Measurements from ENCODE around the gene WNT6.

The WNT6 gene

DNA sequence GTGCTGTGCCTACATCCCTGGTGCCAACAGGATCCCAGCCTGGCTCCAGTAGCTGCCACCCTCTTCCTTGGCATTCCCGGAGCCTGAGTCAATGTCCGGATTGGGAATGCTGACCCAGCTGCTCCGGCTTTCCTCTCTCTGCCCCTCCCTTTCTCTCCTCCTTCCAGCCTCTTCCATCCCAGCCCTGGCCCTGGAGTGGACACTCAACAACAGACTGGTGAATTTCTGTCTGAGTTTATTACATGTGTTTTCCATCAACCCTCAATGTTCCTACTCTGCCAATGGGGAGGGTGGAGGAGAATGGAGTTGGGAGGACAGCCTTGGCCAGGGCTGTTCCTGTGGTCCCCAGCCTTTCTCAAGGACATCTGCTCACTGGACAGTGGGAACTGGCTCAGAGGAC lies 27.1 kb upstream of the WNT6 start:
- Histone ChIP-seq H3K27ac (no peak overlapping the region), H3K9me3 (ENCODE audit: control insufficient read depth, low read length) (no peaks in the 10 kb centered on the region), H3K79me2 (no peaks in the 10 kb centered on the region), H2AFZ (no peak overlapping the region), H3K36me3 (ENCODE audit: control insufficient read depth, insufficient read depth, low read length) (no peaks in the 10 kb centered on the region), H3K9ac (no peak overlapping the region), H3K27me3 (ENCODE audit: control insufficient read depth, insufficient read depth, low read length) (no peaks in the 10 kb centered on the region), H3K4me3 (ENCODE audit: low read depth, low read length) (no peak overlapping the region), H3K4me1 (no peaks in the 10 kb centered on the region), H3K4me2 (ENCODE audit: low read length) (no peak overlapping the region)
- TF ChIP-seq, protein P1, sequence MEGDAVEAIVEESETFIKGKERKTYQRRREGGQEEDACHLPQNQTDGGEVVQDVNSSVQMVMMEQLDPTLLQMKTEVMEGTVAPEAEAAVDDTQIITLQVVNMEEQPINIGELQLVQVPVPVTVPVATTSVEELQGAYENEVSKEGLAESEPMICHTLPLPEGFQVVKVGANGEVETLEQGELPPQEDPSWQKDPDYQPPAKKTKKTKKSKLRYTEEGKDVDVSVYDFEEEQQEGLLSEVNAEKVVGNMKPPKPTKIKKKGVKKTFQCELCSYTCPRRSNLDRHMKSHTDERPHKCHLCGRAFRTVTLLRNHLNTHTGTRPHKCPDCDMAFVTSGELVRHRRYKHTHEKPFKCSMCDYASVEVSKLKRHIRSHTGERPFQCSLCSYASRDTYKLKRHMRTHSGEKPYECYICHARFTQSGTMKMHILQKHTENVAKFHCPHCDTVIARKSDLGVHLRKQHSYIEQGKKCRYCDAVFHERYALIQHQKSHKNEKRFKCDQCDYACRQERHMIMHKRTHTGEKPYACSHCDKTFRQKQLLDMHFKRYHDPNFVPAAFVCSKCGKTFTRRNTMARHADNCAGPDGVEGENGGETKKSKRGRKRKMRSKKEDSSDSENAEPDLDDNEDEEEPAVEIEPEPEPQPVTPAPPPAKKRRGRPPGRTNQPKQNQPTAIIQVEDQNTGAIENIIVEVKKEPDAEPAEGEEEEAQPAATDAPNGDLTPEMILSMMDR (IDR thresholded peaks at IDR 0.05), result no peak

DNA sequence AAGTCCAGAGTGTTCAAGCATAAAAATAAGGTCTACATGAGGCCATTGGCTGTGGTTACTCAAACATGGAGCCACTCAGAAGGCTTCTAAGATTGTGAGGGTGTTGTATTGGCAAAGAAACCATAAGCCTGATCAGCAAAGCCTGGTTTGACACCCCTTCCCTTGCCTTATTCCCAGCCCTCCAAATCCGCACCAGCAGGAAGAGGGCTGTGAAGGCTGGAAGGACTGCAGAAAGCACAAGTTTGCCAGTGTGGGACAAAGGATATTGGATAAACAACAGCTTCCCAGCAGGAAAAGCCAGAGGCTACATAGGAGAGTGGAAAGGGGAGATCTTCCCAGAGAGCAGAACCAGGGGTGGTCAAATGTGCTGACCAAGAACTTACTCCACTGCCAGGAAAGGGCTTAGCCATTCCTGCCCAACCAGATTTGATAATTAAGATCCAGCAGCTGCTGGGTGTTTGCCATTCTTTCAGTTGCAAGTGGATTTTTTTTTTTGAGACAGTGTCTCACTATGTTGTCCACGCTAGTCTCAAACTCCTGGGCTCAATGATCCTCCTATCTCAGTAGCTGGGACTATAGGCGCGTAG lies 26.5 kb upstream of the WNT6 start:
- Histone ChIP-seq H2AFZ (no peak overlapping the region), H3K9me3 (ENCODE audit: control insufficient read depth, low read length) (no peaks in the 10 kb centered on the region), H3K79me2 (no peaks in the 10 kb centered on the region), H3K27ac (no peak overlapping the region), H3K27me3 (ENCODE audit: control insufficient read depth, insufficient read depth, low read length) (no peaks in the 10 kb centered on the region), H3K4me1 (no peaks in the 10 kb centered on the region), H3K36me3 (ENCODE audit: control insufficient read depth, insufficient read depth, low read length) (no peaks in the 10 kb centered on the region), H3K9ac (no peak overlapping the region), H3K4me2 (ENCODE audit: low read length) (no peak overlapping the region), H3K4me3 (ENCODE audit: low read depth, low read length) (no peak overlapping the region)
- TF ChIP-seq, protein P1 (IDR thresholded peaks at IDR 0.05), result no peak

DNA sequence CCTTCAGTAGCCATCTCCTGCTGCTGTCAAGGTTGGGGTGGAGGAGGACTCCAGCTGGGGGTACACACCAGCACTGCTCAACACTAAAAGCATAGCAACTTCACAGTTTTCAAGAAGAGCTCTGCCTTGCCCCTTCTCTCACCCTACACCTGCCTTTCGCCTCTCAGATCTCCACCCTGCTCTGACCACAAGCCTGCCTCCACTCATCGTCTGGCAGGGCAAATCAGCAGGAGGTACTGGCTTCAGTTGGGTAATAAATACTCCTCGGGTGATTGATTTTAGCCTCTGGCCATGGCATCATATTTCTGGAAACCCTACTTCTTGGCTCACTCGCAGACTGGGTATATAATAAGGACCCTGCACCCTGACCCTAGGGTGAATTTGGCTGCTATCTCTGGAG lies 24.9 kb upstream of the WNT6 start:
- H3K27ac ChIP-seq, result no peak overlapping the region
- no peaks in the 10 kb centered on the region for H3K27me3 ChIP-seq (ENCODE audit: control insufficient read depth, insufficient read depth, low read length)
- no peaks in the 10 kb centered on the region for H3K36me3 ChIP-seq (ENCODE audit: control insufficient read depth, insufficient read depth, low read length)
- no peaks in the 10 kb centered on the region for H3K79me2 ChIP-seq
- H3K9me3 ChIP-seq (ENCODE audit: control insufficient read depth, low read length), result no peaks in the 10 kb centered on the region
- H3K4me2 ChIP-seq (ENCODE audit: low read length), result no peak overlapping the region
- H3K4me3 ChIP-seq (ENCODE audit: low read depth, low read length), result no peak overlapping the region
- no peak overlapping the region for H3K9ac ChIP-seq
- TF ChIP-seq, protein P1 (IDR thresholded peaks at IDR 0.05), result no peak
- H3K4me1 ChIP-seq, result no peaks in the 10 kb centered on the region
- no peak overlapping the region for H2AFZ ChIP-seq

DNA sequence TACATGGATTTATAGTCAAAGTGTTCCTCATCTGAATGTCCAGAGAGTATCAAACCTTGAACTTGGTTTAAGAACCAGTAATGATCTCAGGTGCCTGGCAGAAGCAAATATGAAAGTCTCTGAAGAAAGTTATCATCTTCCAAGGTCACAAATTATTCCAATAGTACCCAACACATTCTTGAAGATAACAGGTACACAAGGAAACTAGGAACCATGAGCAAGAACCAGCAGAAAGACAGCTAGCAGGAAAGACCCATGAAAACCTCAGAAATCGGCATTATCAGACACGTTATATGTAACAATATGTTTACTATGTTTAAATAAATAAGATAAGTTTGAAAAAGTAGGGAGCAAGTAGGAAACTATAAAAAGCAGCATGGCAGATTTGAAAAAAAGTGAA lies 22.1 kb upstream of the WNT6 start:
- Histone ChIP-seq H3K79me2 (no peaks in the 10 kb centered on the region), H3K27me3 (ENCODE audit: control insufficient read depth, insufficient read depth, low read length) (no peaks in the 10 kb centered on the region), H3K9ac (no peak overlapping the region), H3K4me2 (ENCODE audit: low read length) (no peak overlapping the region), H3K27ac (no peak overlapping the region), H3K9me3 (ENCODE audit: control insufficient read depth, low read length) (no peaks in the 10 kb centered on the region), H3K36me3 (ENCODE audit: control insufficient read depth, insufficient read depth, low read length) (no peaks in the 10 kb centered on the region), H3K4me1 (no peaks in the 10 kb centered on the region), H3K4me3 (ENCODE audit: low read depth, low read length) (no peak overlapping the region), H2AFZ (no peak overlapping the region)
- TF ChIP-seq, protein P1 (IDR thresholded peaks at IDR 0.05), result no peak

DNA sequence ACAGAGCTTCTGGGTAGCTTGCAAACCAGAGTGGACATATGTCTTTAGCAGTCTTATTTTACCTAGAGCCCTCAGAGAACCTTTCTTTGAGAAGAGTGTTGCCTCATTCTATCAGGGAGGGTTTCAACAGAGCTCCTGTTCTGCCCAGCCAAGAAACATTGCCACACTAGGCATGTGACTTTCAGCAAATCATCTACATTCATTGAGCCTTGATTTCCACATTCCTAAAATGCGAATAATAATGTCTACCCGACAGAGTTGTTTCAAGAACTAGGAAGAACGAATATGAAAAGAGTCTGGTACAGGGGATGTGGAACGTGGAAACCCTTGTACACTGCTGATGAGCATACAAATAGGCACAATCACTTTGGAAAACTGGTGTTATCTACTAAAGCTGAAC lies 20.2 kb upstream of the WNT6 start:
- Histone ChIP-seq H3K9ac (no peak overlapping the region), H3K9me3 (ENCODE audit: control insufficient read depth, low read length) (no peaks in the 10 kb centered on the region), H3K4me2 (ENCODE audit: low read length) (no peak overlapping the region), H3K27me3 (ENCODE audit: control insufficient read depth, insufficient read depth, low read length) (no peaks in the 10 kb centered on the region), H3K27ac (no peak overlapping the region), H3K36me3 (ENCODE audit: control insufficient read depth, insufficient read depth, low read length) (no peaks in the 10 kb centered on the region), H3K4me3 (ENCODE audit: low read depth, low read length) (no peak overlapping the region), H3K79me2 (no peaks in the 10 kb centered on the region), H3K4me1 (no peaks in the 10 kb centered on the region), H2AFZ (no peak overlapping the region)
- TF ChIP-seq, protein P1 (IDR thresholded peaks at IDR 0.05), result no peak

All from parathyroid adenoma (tissue), 2 donors.